A673 (cell line): ENCODE measurements around the gene SRGAP1. TPM values are rescaled to one million over a fixed set of nuclear protein-coding genes. Genes with fewer than 3 reads are reported as not detected.

Experiments used
- BruUV-seq: library from RNA; stranded (reverse); fragments of 400-500 nt; replicated peaks from 2 replicates; lab custom pipeline; 2021; lab: Mats Ljungman, UMichigan
- CTCF ChIA-PET: fragments of 300-600 bp; sonication (Branson Sonifier 250); formaldehyde crosslinking; loops from one replicate; lab custom pipeline; 2022; ENCODE audit warnings: antibody characterized with exemption; lab: Charles Lee
- POLR2A ChIA-PET: fragments of 300-600 bp; sonication (Branson Sonifier 250); formaldehyde crosslinking; loops from one replicate; lab custom pipeline; 2022; ENCODE audit warnings: antibody characterized with exemption; ENCODE audit not compliant: low non-redundant PET; lab: Charles Lee
- DNase-seq: peaks from one replicate; pipeline ENCODE4 v3.0.0-alpha.2; 2015; ENCODE audit warnings: low spot score
- H3K27ac ChIP-seq: fragments of 200-600 bp; sonication (generic); 2 replicates; pipeline ENCODE4 v1.5.1; 2016; ENCODE audit warnings: mixed run types, low read depth, mild to moderate bottlenecking, mixed read lengths, antibody characterized with exemption, low read length; ENCODE audit not compliant: poor library complexity, severe bottlenecking
- H3K27me3 ChIP-seq: fragments of 200-600 bp; sonication (generic); replicated peaks from 2 replicates; pipeline ENCODE4 v1.6.1; 2017; ENCODE audit warnings: mixed run types, low read depth, mild to moderate bottlenecking, mixed read lengths, antibody characterized with exemption, low read length; ENCODE audit not compliant: insufficient read depth, poor library complexity
- H3K36me3 ChIP-seq: fragments of 200-600 bp; sonication (generic); 2 replicates; pipeline ENCODE4 v1.6.1; 2016; ENCODE audit warnings: mixed run types, mild to moderate bottlenecking, mixed read lengths, antibody characterized with exemption, low read length; ENCODE audit not compliant: insufficient read depth, poor library complexity, severe bottlenecking
- H3K4me1 ChIP-seq: fragments of 200-600 bp; sonication (generic); 2 replicates; pipeline ENCODE4 v1.6.1; 2017; ENCODE audit warnings: mixed run types, mild to moderate bottlenecking, mixed read lengths, antibody characterized with exemption, low read length; ENCODE audit not compliant: insufficient read depth, poor library complexity, severe bottlenecking
- H3K4me3 ChIP-seq: fragments of 200-600 bp; sonication (generic); 2 replicates; pipeline ENCODE4 v1.5.1; 2016; ENCODE audit warnings: low read depth, mixed run types, mild to moderate bottlenecking, mixed read lengths, low read length; ENCODE audit not compliant: poor library complexity, severe bottlenecking
- H3K9me3 ChIP-seq: fragments of 200-600 bp; sonication (generic); 2 replicates; pipeline ENCODE4 v1.6.1; 2016; ENCODE audit warnings: mixed run types, low read depth, mild to moderate bottlenecking, mixed read lengths, antibody characterized with exemption, low read length; ENCODE audit not compliant: poor library complexity, severe bottlenecking
- CTCF ChIP-seq: fragments of 300-800, 200-600 bp; sonication (generic); conservative IDR thresholded peaks from 2 replicates; pipeline ENCODE4 v1.5.1; 2017; ENCODE audit warnings: low read depth, mild to moderate bottlenecking, antibody characterized with exemption, low read length, moderate library complexity, mixed read lengths
- EZH2 ChIP-seq: fragments of 200-600 bp; sonication (generic); IDR thresholded peaks from 2 replicates; pipeline ENCODE4 v1.6.1; 2017; ENCODE audit warnings: borderline replicate concordance, low read depth, mild to moderate bottlenecking, mixed read lengths, antibody characterized with exemption, low read length; ENCODE audit not compliant: poor library complexity, severe bottlenecking
- intact Hi-C: fragments of 100-400 bp; cut with micrococcal nuclease; formaldehyde crosslinking; loops from one replicate; pipeline ENCODE4 v1.10.0; 2022; ENCODE audit not compliant: unreplicated experiment
- total RNA-seq: library from RNA; stranded (reverse); gene quantifications from 2 replicates; pipeline ENCODE4 v1.2.3, GENCODE V29; 2021

SRGAP1 gene
- total RNA-seq, 1 experiment from 2014 or later, result 9.7 TPM

- Histone ChIP-seq H3K9me3 (no peaks in the 10 kb centered on the region), H3K27me3 (no peaks in the 10 kb centered on the region), H3K4me3 (no peak overlapping the region), H3K36me3 (no peaks in the 10 kb centered on the region), H3K27ac (no peak overlapping the region), H3K4me1 (peaks cover 12% of the 10 kb centered on the region)
- DNase-seq, result peak; percentile 74
- peak; percentile 85 for TF ChIP-seq CTCF
- no peak for TF ChIP-seq EZH2
- intact Hi-C loops, result loop anchor here (1.0 kb wide), 1 partner anchor 337 kb away; the partner anchor contains the start of gene SRGAP1
- POLR2A ChIA-PET, result no interaction called here
- CTCF ChIA-PET, result interaction anchor here (0.6 to 2.1 kb wide), 4 partner anchors 9 to 342 kb away, joined by 3 to 12 read pairs (median 8); partner anchors contain the start of gene SRGAP1
- no TSS peak for BruUV-seq
Measured at GRCh38 chr12:64181430-64182291, 337.2 kb downstream of the SRGAP1 start.

- TF ChIP-seq EZH2 (no peak), CTCF (no peak)
- no peak for DNase-seq
- Histone ChIP-seq H3K36me3 (no peaks in the 10 kb centered on the region), H3K4me3 (no peak overlapping the region), H3K4me1 (peaks cover 29% of the 10 kb centered on the region), H3K27ac (no peak overlapping the region), H3K27me3 (no peaks in the 10 kb centered on the region), H3K9me3 (no peaks in the 10 kb centered on the region)
- ChIA-PET POLR2A (no interaction called here), CTCF (no interaction called here)
- intact Hi-C loops, result no loop called here
- no TSS peak for BruUV-seq
Measured at GRCh38 chr12:64184216-64184615, 339.7 kb downstream of the SRGAP1 start.

GRCh38 chr12:64186789-64187188, 342.3 kb downstream of the SRGAP1 start:
- H3K36me3 ChIP-seq, result no peaks in the 10 kb centered on the region
- ChIA-PET CTCF (no interaction called here), POLR2A (no interaction called here)
- no peaks in the 10 kb centered on the region for H3K9me3 ChIP-seq
- H3K4me1 ChIP-seq, result peaks cover 23% of the 10 kb centered on the region
- peak overlapping the region; percentile 8 for H3K27ac ChIP-seq
- no peak overlapping the region for H3K4me3 ChIP-seq
- H3K27me3 ChIP-seq, result no peaks in the 10 kb centered on the region
- DNase-seq, result peak; percentile 56
- TF ChIP-seq CTCF (no peak), EZH2 (no peak)
- BruUV-seq, result no TSS peak
- intact Hi-C loops, result no loop called here
